Neural progenitor cell (in vitro differentiated cells): ENCODE measurements around the gene JPT2.

Source experiments
- EZH2 ChIP-seq: fragments of 200-600 bp; sonication (generic); IDR thresholded peaks from 2 replicates; pipeline ENCODE4 v1.6.1; 2017; ENCODE audit warnings: antibody characterized with exemption, mild to moderate bottlenecking, moderate library complexity
- EZH2phosphoT487 ChIP-seq: fragments of 200-600 bp; sonication (generic); IDR thresholded peaks from 2 replicates; pipeline ENCODE4 v1.6.1; 2017; ENCODE audit warnings: antibody characterized with exemption
- TF ChIP-seq, protein P1 (sequence below): fragments of 200-600 bp; sonication (generic); IDR thresholded peaks from 2 replicates; pipeline ENCODE4 v1.5.1; 2017; ENCODE audit warnings: antibody characterized with exemption, mild to moderate bottlenecking

DNA sequence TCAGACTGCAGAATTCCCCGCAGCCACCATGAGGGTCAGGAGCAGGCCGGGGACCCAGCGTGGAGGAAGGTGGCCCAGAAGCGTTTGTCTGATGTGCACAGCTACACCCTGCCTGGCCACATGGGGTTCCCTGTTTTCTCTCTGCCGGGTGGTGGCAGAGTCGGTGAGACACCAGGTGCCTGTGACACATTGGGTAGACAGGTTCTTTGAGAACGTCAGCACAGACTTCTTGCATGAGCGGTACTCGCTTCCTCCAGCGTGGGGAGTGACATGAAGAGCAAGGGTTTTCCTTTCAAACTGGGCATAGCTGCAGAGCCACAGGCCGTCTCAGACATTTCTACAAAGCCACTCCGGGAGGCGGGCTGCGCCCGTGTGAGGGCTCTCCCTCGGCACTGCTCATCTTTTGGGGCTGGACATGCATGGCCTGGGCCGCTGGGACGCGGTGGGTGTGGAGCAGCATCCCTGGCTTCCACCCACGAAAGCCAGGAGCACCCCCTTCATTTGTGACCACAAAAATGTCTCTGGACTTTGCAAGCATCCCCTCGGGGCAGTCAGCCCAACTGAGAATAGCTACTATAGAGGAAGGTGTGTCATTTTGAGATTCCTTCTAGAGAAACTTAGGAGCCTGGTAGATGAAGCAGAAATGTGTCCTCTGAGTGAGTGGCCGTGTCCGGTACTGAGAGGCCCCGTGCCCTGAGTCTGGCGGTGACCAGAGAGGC lies 67.3 kb downstream of the JPT2 start:
- TF ChIP-seq, protein P1, sequence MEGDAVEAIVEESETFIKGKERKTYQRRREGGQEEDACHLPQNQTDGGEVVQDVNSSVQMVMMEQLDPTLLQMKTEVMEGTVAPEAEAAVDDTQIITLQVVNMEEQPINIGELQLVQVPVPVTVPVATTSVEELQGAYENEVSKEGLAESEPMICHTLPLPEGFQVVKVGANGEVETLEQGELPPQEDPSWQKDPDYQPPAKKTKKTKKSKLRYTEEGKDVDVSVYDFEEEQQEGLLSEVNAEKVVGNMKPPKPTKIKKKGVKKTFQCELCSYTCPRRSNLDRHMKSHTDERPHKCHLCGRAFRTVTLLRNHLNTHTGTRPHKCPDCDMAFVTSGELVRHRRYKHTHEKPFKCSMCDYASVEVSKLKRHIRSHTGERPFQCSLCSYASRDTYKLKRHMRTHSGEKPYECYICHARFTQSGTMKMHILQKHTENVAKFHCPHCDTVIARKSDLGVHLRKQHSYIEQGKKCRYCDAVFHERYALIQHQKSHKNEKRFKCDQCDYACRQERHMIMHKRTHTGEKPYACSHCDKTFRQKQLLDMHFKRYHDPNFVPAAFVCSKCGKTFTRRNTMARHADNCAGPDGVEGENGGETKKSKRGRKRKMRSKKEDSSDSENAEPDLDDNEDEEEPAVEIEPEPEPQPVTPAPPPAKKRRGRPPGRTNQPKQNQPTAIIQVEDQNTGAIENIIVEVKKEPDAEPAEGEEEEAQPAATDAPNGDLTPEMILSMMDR = no peak
- TF ChIP-seq EZH2phosphoT487 = no peak
- TF ChIP-seq EZH2 = no peak
